Mesodermal cell (in vitro differentiated cells): ENCODE results near the gene SLC7A1.

Experiments
- H3K27ac ChIP-seq: 2 replicates; pipeline ENCODE4 v1.7.0; 2013; ENCODE audit warnings: mild to moderate bottlenecking, low read depth, low read length, moderate library complexity; ENCODE audit not compliant: severe bottlenecking
- H3K36me3 ChIP-seq: 2 replicates; pipeline ENCODE4 v1.7.1; 2013; ENCODE audit warnings: mild to moderate bottlenecking, low read length, moderate library complexity; ENCODE audit not compliant: control insufficient read depth, insufficient read depth
- H3K4me1 ChIP-seq: one replicate; pipeline ENCODE4 v1.7.1; 2013; ENCODE audit warnings: mild to moderate bottlenecking, low read length; ENCODE audit not compliant: insufficient read depth, control insufficient read depth, poor library complexity, severe bottlenecking
- H3K4me3 ChIP-seq: 2 replicates; pipeline ENCODE4 v1.7.0; 2013; ENCODE audit warnings: low read length, control low read depth, mild to moderate bottlenecking; ENCODE audit not compliant: insufficient read depth, poor library complexity, severe bottlenecking; ENCODE audit errors: extremely low read depth
- H3K9me3 ChIP-seq: 2 replicates; pipeline ENCODE4 v1.7.1; 2013; ENCODE audit warnings: mild to moderate bottlenecking, low read length, moderate library complexity; ENCODE audit not compliant: control insufficient read depth
- WGBS, 2 experiments: methylation state at CpG; one replicate each; pipeline ENCODE4 v1.1.5; 2013; ENCODE audit warnings: missing lambda C conversion rate in 2 of 2; ENCODE audit not compliant: insufficient coverage in 2 of 2; 5-methylcytosine and 5-hydroxymethylcytosine counted together

The SLC7A1 gene

GRCh38 chr13:29530901-29531300, 64.6 kb downstream of the SLC7A1 start:
- Histone ChIP-seq H3K36me3 (peaks cover 87% of the 10 kb centered on the region), H3K4me3 (no peak overlapping the region), H3K9me3 (no peaks in the 10 kb centered on the region), H3K27ac (no peak overlapping the region), H3K4me1 (no peaks in the 10 kb centered on the region)
- WGBS, 2 experiments = 100% methylated on average over 4 of the region's 5 CpGs; no CpG with 5 or more reads in 1 of the 2 experiments

GRCh38 chr13:29529754-29530153, 65.7 kb downstream of the SLC7A1 start:
- peaks cover 84% of the 10 kb centered on the region for H3K36me3 ChIP-seq
- H3K4me3 ChIP-seq = no peak overlapping the region
- H3K9me3 ChIP-seq = no peaks in the 10 kb centered on the region
- 96 to 98% methylated on average over 3 to 5 of the region's 5 CpGs for WGBS, 2 experiments
- H3K4me1 ChIP-seq = no peaks in the 10 kb centered on the region
- no peak overlapping the region for H3K27ac ChIP-seq

- H3K9me3 ChIP-seq = no peaks in the 10 kb centered on the region
- H3K36me3 ChIP-seq = peaks cover 85% of the 10 kb centered on the region
- no peak overlapping the region for H3K27ac ChIP-seq
- WGBS, 2 experiments = 88 to 90% methylated on average over 5 of the region's 5 CpGs
- no peaks in the 10 kb centered on the region for H3K4me1 ChIP-seq
- no peak overlapping the region for H3K4me3 ChIP-seq
Observed at GRCh38 chr13:29527916-29528315, 67.6 kb downstream of the SLC7A1 start.

- Histone ChIP-seq H3K4me1 (peaks cover 2% of the 10 kb centered on the region), H3K9me3 (no peaks in the 10 kb centered on the region), H3K27ac (no peak overlapping the region), H3K36me3 (peaks cover 85% of the 10 kb centered on the region), H3K4me3 (no peak overlapping the region)
- 90 to 96% methylated on average over 5 to 8 of the region's 8 CpGs for WGBS, 2 experiments
Observed at GRCh38 chr13:29527511-29527910, 68.0 kb downstream of the SLC7A1 start.

GRCh38 chr13:29526741-29527140, 68.7 kb downstream of the SLC7A1 start:
- Histone ChIP-seq H3K36me3 (peaks cover 84% of the 10 kb centered on the region), H3K9me3 (no peaks in the 10 kb centered on the region), H3K4me1 (peaks cover 9% of the 10 kb centered on the region), H3K4me3 (no peak overlapping the region), H3K27ac (no peak overlapping the region)
- 92 to 95% methylated on average over 13 to 14 of the region's 14 CpGs for WGBS, 2 experiments

- Histone ChIP-seq H3K4me1 (peaks cover 18% of the 10 kb centered on the region), H3K36me3 (peaks cover 81% of the 10 kb centered on the region), H3K9me3 (no peaks in the 10 kb centered on the region), H3K4me3 (no peak overlapping the region), H3K27ac (no peak overlapping the region)
- 86 to 95% methylated on average over 3 to 4 of the region's 7 CpGs for WGBS, 2 experiments
Observed at GRCh38 chr13:29525757-29526156, 69.7 kb downstream of the SLC7A1 start.

GRCh38 chr13:29524641-29525040, 70.8 kb downstream of the SLC7A1 start:
- peaks cover 84% of the 10 kb centered on the region for H3K36me3 ChIP-seq
- no peaks in the 10 kb centered on the region for H3K9me3 ChIP-seq
- peaks cover 18% of the 10 kb centered on the region for H3K4me1 ChIP-seq
- H3K4me3 ChIP-seq = no peak overlapping the region
- no peak overlapping the region for H3K27ac ChIP-seq
- 91 to 96% methylated on average over 8 to 9 of the region's 9 CpGs for WGBS, 2 experiments

GRCh38 chr13:29524176-29524575, 71.3 kb downstream of the SLC7A1 start:
- 95 to 96% methylated on average over 14 to 15 of the region's 17 CpGs for WGBS, 2 experiments
- Histone ChIP-seq H3K4me3 (no peak overlapping the region), H3K9me3 (no peaks in the 10 kb centered on the region), H3K4me1 (peaks cover 18% of the 10 kb centered on the region), H3K27ac (no peak overlapping the region), H3K36me3 (peaks cover 84% of the 10 kb centered on the region)

- no peaks in the 10 kb centered on the region for H3K9me3 ChIP-seq
- peaks cover 84% of the 10 kb centered on the region for H3K36me3 ChIP-seq
- 89 to 94% methylated on average over 17 to 22 of the region's 23 CpGs for WGBS, 2 experiments
- no peak overlapping the region for H3K27ac ChIP-seq
- no peak overlapping the region for H3K4me3 ChIP-seq
- peaks cover 18% of the 10 kb centered on the region for H3K4me1 ChIP-seq
Observed at GRCh38 chr13:29523199-29523961, 72.1 kb downstream of the SLC7A1 start.

- peaks cover 18% of the 10 kb centered on the region for H3K4me1 ChIP-seq
- WGBS, 2 experiments = 92 to 95% methylated on average over 13 to 16 of the region's 16 CpGs
- H3K9me3 ChIP-seq = no peaks in the 10 kb centered on the region
- peaks cover 83% of the 10 kb centered on the region for H3K36me3 ChIP-seq
- peak overlapping the region; percentile 58 for H3K27ac ChIP-seq
- no peak overlapping the region for H3K4me3 ChIP-seq
Observed at GRCh38 chr13:29522044-29522685, 73.3 kb downstream of the SLC7A1 start.

GRCh38 chr13:29521336-29521735, 74.2 kb downstream of the SLC7A1 start:
- Histone ChIP-seq H3K27ac (peak overlapping the region; percentile 48), H3K9me3 (no peaks in the 10 kb centered on the region), H3K4me3 (no peak overlapping the region), H3K36me3 (peaks cover 83% of the 10 kb centered on the region), H3K4me1 (peaks cover 18% of the 10 kb centered on the region)
- WGBS, 2 experiments = 92 to 94% methylated on average over 13 of the region's 14 CpGs
